ENCODE measurements around the gene MYOCD. TPM values are rescaled to one million over a fixed set of nuclear protein-coding genes. Genes with fewer than 3 reads are reported as not detected.

Gene MYOCD
- total and polyA plus RNA-seq, 9 donors: 2.3 to 44.4 (median 9.1) TPM

DNA sequence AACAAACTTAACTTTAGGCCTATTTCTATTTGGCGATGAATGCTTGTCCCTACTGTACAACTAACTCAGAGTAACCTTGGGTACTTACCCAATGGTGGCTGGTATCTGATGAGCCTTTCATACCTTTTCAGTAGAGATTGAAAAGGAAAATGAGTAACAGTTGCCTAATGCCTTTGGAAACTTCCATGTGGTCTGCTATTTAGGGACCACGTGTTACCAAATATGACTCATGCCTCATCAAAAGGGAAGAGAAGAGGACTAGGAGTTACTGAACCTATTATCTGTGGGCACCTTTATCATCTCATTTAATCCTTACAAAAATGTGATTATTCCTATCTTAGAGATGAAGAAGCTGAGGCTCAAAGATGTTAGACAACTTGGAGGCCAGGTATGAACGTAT lies 8.1 kb downstream of the MYOCD start:
- H3K36me3 ChIP-seq: no peaks in the 10 kb centered on the region
- TF ChIP-seq, protein P1, sequence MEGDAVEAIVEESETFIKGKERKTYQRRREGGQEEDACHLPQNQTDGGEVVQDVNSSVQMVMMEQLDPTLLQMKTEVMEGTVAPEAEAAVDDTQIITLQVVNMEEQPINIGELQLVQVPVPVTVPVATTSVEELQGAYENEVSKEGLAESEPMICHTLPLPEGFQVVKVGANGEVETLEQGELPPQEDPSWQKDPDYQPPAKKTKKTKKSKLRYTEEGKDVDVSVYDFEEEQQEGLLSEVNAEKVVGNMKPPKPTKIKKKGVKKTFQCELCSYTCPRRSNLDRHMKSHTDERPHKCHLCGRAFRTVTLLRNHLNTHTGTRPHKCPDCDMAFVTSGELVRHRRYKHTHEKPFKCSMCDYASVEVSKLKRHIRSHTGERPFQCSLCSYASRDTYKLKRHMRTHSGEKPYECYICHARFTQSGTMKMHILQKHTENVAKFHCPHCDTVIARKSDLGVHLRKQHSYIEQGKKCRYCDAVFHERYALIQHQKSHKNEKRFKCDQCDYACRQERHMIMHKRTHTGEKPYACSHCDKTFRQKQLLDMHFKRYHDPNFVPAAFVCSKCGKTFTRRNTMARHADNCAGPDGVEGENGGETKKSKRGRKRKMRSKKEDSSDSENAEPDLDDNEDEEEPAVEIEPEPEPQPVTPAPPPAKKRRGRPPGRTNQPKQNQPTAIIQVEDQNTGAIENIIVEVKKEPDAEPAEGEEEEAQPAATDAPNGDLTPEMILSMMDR (IDR thresholded peaks at IDR 0.05): no peak
- TF ChIP-seq EP300 (IDR thresholded peaks at IDR 0.05): no peak
- TF ChIP-seq POLR2A (IDR thresholded peaks at IDR 0.05): no peak
- intact Hi-C loops (cut with DNase I): no loop called here
- no peaks in the 10 kb centered on the region for H3K9me3 ChIP-seq
- no peaks in the 10 kb centered on the region for H3K4me1 ChIP-seq (ENCODE audit: insufficient read depth)
- DNase-seq: no peak
- no peak overlapping the region for H3K4me3 ChIP-seq
- no peak overlapping the region for H3K27ac ChIP-seq
- 84 to 95% (median 90%) methylated on average over 3 of the region's 3 CpGs for WGBS, 3 donors
- H3K27me3 ChIP-seq: no peaks in the 10 kb centered on the region

DNA sequence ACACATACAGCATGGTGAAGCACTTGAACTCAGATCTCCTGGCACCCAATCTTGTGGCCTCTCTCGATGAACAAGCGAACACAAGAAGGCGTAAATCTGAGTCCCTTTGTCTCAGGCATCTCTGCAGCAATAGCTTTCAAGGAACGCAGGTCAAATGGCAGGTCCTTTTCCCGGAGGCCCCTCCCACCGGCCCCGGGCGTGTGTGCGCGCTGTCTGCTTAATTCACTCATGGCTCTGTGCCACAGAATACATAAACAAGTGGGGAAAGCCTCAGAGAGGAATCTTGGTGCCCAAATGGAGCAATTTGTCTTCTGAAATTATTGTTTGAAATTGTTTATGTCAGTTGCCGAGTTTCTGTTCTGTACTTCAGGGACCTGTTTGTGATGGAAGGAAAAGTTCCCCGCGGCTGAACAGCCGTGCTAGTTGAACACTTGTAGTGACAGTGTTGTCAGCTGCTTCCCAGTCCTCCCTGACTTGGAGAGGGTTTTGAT lies 14.8 kb downstream of the MYOCD start:
- no peak for DNase-seq
- H3K27me3 ChIP-seq: no peaks in the 10 kb centered on the region
- TF ChIP-seq, protein P1 (IDR thresholded peaks at IDR 0.05): no peak
- TF ChIP-seq EP300 (IDR thresholded peaks at IDR 0.05) (no peak), POLR2A (IDR thresholded peaks at IDR 0.05) (no peak)
- WGBS, 3 donors: 72 to 77% (median 76%) methylated on average over 14 of the region's 14 CpGs
- no peak overlapping the region for H3K4me3 ChIP-seq
- no peaks in the 10 kb centered on the region for H3K9me3 ChIP-seq
- H3K27ac ChIP-seq: no peak overlapping the region
- H3K4me1 ChIP-seq (ENCODE audit: insufficient read depth): peaks cover 4% of the 10 kb centered on the region
- H3K36me3 ChIP-seq: no peaks in the 10 kb centered on the region
- intact Hi-C loops (cut with DNase I): no loop called here

- 91 to 94% (median 93%) methylated on average over 5 of the region's 5 CpGs for WGBS, 3 donors
- TF ChIP-seq POLR2A (IDR thresholded peaks at IDR 0.05) (no peak), EP300 (IDR thresholded peaks at IDR 0.05) (no peak)
- TF ChIP-seq, protein P1 (IDR thresholded peaks at IDR 0.05): no peak
- Histone ChIP-seq H3K4me1 (ENCODE audit: insufficient read depth) (peaks cover 4% of the 10 kb centered on the region), H3K9me3 (no peaks in the 10 kb centered on the region), H3K27ac (no peak overlapping the region), H3K4me3 (no peak overlapping the region), H3K36me3 (no peaks in the 10 kb centered on the region), H3K27me3 (no peaks in the 10 kb centered on the region)
- intact Hi-C loops (cut with DNase I): no loop called here
- no peak for DNase-seq
Observed at GRCh38 chr17:12680993-12681392, 15.3 kb downstream of the MYOCD start.

DNA sequence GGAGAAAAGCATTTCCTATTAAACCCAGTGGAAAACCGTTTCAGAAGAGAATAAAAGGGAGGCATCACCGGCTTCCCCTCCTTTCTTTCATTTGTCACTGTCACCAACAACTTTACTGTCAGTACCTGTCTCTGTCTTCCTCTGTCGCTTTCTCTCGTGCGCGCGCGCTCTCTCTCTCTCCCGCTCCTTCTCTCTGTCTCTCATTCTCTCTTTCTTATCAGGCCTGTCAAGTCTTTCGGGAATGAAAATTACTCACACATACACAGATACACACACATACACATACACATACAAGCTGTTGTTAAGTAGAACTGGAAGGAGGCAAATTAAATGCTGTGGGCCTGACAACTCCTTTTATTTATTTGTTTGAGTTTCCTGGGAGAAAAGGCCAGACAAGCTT lies 17.6 kb downstream of the MYOCD start:
- Histone ChIP-seq H3K27ac (no peak overlapping the region), H3K4me3 (no peak overlapping the region), H3K36me3 (no peaks in the 10 kb centered on the region), H3K27me3 (no peaks in the 10 kb centered on the region), H3K4me1 (ENCODE audit: insufficient read depth) (peaks cover 4% of the 10 kb centered on the region), H3K9me3 (no peaks in the 10 kb centered on the region)
- no peak for DNase-seq
- TF ChIP-seq POLR2A (IDR thresholded peaks at IDR 0.05): no peak
- TF ChIP-seq EP300 (IDR thresholded peaks at IDR 0.05): no peak
- TF ChIP-seq, protein P1 (IDR thresholded peaks at IDR 0.05): no peak
- WGBS, 3 donors: 85 to 88% (median 85%) methylated on average over 10 of the region's 10 CpGs
- intact Hi-C loops (cut with DNase I): no loop called here

All from ovary (tissue), 9 donors.